HT-29 (cell line): Measurements from ENCODE around the gene SART3. TPM values are rescaled to one million over a fixed set of nuclear protein-coding genes. Genes with fewer than 3 reads are reported as not detected.
A peak's percentile ranks its signal among the peaks of the same experiment; 100 is the strongest.
"Not testable (repeated sequence)": the region's sequence is repeated elsewhere in the genome, so short reads cannot be mapped to it uniquely, and the experiment has no call there.

Source experiments
- DNase-seq: peaks from one replicate; pipeline ENCODE4 v3.0.0-alpha.2; 2015; ENCODE audit warnings: low spot score
- total RNA-seq: library from RNA; depleted of rRNA; stranded (reverse); fragments of >200 nt; shearing (Covaris generic); gene quantifications from 2 replicates; pipeline ENCODE4 v1.2.3, GENCODE V29; 2014

Gene SART3
- total RNA-seq, 1 experiment from 2014 or later: 91.8 TPM

DNA sequence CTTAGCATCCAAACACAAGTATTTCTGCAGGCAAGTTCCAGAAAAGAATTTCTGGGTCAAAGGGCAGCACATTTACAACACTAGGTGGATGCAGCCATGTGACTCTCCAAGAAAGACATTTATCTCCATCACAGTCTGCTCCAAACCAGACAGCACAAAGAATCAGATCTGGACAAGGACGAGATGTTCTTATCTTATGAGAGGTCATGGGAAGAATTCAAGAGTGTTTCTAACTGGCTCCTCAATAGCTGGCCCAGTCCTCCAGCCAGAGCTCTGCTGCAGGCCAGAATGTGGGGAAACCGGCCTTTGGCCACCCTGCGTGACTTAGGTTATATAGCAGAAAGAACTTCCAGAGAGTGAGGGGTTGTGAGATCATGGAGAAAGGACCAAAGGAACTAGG lies 19.6 kb upstream of the SART3 start:
- DNase-seq: no peak

GRCh38 chr12:108578813-108579212 lies 17.8 kb upstream of the SART3 start:
- no peak for DNase-seq

- no peak for DNase-seq
Observed at GRCh38 chr12:108578264-108578663, 17.3 kb upstream of the SART3 start.

DNA sequence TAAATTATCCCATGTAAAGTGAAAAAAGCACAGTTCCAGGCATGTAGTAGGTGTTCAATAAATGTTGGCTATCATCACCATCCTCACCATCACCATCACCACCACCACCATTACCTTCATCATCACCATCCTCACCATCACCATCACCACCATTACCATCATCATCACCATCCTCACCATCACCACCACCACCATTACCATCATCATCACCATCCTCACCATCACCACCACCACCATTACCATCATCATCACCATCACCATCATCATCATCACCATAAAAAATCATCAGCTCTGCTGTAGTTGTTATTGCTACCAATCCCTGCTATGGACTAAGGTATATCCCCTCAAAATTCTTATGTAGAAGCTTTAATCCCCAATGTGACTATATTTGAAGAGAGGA lies 16.5 kb upstream of the SART3 start:
- no peak for DNase-seq

DNA sequence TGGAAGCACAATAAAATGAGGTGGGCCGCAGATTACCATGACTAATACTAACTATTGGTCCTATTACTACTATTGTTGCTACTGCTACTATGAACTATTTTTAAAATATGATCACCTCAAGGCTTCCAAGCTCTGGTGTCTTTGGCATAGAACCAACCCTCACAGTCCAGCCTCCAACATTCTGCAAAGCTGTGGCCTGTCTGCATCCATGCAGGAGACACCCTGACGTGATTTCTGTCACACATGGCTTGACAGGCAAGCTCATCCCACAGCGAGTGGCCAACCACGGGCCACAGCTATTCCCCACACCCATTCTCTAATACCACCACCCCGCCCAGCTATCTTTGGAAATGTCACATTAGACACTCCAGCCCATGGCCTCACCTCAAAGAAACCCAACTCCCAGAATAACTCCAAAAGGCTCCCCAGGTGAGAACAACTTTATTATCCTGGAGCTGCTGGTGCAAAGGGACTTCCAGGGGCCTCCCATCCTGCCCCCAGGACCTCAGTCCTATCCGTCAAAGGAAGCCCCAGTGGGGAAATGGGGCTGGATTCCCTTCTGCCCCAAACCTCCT lies 15.8 kb upstream of the SART3 start:
- no peak for DNase-seq

DNA sequence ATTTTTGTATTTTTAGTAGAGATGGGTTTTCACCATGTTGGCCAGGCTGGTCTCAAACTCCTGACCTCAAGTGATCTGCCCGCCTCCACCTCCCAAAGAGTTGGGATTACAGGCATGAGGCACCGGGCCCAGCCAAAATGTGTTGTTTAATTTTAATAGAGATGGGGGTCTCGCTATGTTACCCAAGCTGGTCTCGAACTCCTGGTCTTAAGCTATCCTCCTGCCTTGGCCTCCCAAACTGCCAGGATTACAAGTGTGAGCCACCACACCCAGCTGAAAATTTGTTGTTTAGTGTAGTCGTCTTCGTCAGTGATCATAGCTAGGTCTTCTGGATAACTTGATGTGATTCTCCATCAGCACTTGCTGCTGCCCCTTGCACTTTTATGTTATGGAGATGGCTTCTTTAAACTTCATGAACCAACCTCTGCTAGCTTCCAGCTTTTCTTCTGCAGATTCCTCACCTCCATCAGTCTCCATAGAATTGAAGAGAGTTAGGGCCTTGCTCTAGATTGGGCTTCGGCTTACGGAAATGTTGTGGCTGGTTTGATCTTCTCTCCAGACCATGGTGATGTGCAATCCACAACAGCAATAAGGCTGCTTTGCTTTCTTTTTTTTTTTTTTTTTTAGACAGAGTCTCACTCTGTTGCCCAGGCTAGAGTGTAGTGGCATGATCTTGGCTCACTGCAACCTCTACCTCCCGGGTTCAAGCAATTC lies 14.4 kb upstream of the SART3 start:
- DNase-seq: no peak

DNA sequence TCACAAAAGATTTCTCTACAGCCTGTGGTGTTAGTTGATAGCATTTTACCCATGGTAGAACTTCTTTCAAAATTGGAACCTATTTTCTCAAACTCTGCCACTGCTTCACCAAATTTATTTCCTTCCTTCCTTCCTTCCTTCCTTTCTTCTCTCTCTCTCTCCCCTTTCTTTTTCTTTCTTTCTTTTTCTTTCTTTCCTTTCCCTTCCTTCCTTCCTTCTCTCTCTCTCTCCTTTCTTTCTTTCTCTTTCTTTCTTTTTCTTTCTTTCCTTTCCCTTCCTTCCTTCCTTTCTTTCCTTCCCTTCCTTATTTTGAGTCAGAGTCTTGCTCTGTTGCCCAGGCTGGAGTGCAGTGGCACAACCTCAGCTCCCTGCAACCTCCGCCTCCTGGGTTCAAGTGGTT lies 13.3 kb upstream of the SART3 start:
- not testable (repeated sequence) for DNase-seq

DNA sequence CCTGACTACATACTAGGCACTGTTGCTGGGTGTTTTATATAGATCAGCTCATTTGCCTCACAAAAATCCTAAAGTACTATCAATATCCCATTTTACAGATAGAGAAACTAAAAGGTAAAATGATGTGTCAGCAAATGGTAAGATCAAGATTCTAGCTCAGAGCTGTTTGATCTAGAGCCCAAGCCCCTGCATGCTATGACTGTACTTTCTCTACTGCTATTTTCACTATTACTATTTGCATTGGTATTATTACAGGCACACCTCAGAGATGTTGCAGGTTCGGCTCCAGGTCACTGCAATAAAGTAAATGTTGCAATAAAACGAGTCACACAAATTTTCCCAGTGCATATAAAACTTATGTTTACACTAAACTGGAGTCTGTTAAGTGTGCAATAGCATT lies 12.3 kb upstream of the SART3 start:
- DNase-seq: no peak

DNA sequence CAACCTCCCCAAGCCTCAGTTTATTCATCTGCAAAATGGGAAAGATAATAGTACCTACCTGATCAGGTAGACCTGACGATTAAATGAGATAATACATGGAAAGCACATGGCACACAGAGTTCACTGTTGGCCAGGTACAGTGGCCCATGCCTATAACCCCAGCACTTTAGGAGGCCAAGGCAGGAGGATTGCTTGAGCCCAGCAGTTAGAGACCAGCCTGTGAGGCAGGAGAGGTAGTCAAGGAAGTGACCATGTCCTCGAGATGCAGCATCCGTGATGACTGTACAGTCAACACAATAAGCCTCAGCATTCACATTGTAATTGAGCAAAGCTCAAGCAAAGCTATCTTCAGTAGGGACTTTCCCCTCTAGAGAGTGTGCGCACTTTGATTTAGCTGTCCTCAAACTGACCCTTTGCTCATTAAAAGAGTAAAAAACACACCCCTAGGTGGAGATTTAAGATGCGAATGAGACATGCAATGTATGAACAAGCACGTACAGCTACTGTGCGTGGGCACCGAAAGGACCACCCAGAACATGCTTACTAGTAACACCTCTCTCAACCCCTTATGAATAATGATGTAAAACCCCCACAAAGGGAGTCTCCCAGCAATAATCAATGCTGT lies 11.3 kb upstream of the SART3 start:
- DNase-seq: no peak

DNA sequence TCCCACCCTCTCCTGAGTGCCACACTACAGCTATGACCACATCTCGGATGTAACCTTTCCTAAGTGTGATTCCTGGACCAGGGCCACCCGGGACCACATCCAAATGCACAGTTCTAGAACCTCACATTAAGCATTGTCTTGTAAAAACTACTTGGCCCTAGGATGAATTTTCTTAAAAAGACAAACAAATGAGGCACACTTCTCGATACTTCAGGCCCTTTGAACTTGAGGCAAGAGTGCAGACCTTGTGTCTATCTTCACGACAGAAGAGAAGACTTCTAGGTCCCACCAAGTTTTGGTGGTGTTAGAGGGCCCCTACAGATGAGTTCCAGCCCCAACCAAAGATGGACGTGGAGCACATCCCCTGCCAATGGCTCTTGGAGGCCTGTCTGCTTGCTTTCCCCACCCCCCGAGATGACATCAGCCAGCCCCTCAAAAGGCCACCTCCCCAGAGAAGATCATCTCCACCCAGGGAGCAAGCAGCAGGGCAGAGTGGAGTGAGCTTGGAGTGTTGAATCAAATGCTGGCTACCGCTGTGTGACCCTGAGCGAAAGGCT lies 10.7 kb upstream of the SART3 start:
- no peak for DNase-seq

DNA sequence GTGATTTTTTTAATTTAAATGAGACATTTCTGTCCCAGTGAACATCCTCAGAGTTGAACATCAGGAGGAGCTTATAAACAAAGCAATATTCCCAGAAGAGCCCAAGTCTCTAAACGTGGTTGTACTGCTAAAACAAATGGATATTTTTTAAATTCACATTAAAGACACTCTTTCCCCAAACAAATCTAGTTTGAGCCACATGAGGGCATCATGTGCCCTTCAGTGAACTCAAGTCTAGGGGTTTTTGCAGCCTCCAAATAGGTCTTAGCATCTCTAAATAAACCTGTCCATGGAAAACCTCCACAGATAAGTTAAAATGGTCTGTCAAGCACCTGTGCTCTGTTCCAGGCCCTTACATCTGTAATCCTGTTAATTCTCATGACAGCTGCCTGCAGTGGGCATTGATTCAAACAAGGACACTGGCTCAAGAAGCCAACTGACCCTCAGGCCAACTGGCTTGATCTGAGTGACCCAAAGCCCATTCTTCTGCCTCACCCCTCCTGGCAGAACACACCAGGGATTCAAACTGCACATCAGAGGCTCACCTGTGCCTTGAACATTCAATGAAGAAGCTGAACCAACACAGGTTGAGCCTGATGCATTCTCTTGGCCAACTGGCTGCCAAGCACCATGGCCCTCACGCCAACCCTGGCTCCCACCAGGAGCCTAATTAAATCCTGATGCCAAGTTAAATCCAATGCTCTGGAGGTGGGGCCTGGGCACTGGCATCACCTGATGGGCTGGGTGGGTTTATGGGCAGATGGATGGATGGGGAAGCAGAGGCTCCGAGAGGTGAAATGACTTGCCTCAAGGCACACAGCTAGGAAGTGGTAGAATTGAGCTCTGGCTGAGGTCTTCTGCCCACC lies 10.0 kb upstream of the SART3 start:
- peak; percentile 11 for DNase-seq

DNA sequence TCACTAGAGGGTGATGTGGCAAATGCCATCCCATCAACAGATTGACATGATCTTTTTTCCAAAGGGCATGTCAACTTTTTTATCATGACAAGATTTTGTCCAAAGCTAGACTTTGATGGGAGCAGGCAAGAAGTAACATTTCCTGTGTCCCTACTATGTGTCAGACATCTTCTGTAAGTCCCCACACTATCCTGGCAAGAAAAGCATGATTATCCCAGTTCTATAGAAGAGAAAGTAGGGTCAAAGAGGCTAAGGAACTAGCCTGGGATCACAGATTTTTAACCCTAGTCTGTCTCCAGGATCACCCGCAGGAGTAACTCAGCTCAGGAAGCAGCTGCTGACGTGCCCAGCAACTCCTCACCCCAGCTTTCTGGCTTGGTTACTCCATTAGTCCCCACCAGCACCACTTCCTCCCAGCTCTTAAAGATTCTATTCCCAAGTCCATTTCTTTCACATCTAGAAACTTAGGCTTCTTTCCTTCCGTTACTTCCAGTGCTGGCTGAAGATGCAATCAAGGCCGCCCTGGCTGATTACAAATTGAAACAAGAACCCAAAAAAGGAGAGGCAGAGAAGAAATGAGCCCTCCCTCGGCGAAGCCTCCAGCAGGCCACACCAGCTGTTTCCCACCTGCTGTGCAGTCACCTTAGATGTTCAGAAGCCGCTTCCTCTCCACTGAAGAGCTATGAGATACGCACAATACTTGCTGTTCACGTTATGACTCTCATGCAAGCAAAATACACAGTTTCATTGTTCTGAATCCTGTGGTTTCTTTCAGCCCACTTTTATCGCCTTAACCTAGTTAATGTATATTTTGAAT lies 7.6 kb upstream of the SART3 start:
- no peak for DNase-seq

DNA sequence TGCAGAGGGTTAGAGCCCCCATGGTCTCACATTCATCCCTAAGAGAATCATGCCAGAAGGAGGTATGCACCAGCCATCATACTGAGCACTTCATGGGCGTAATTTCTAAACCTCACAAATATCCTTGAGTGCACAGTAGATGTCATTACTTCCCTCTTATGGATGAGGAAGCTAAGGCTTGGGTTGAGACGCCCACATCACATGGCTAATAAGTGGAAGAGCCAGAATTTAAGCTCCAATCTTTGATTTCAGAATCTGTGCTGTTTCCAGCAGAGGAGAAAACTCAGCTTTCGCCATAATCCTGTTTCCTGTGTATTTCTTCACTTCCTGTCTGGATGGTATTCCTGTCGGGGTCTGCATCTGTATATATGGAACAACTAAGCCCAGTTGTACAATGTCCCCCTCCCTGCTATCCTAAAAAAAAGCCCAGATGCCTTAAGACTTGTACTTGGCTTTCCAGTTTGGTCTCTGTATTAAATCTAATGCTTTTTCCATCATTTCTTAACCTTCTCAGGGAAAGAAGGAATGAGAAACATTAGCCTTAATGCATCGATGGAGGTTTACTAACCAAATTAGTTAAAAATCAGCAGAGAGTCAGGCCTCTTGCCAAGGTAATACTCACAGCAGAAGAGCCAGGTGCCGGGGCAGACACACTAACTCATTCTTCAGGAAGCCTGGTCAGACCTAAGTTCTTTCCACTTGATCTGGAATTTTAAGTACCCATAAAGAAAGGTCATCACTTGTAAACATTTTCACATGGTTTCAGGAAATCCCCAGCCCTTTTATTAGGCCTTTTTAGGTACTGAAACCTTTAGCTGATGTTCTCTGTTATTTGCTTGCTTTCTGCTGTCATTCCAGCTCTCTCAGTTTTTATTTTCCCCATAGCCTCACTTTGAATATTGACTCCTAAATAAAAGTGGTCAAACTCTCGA lies 6.7 kb upstream of the SART3 start:
- DNase-seq: no peak

DNA sequence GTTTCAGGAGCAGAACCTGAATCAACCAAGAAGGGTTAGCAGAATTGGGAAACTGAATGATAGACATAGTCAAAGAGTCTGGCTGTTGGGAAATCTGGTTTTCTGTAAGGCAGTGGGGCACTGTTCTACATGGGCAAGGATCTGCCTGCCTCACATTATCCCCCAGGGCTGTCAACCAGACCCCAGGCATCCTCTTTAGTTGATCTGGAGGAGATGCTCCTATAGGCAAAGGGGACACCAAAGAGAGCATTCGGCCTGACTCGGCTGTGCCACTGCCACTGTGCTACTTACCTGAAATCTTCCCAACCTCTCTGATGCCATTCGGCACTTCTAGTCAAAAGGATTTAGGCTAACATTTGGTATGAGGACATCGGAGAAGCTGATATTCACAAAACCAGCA lies 5.5 kb upstream of the SART3 start:
- no peak for DNase-seq

- peak; percentile 71 for DNase-seq
Observed at GRCh38 chr12:108565976-108566375, 5.0 kb upstream of the SART3 start.

DNA sequence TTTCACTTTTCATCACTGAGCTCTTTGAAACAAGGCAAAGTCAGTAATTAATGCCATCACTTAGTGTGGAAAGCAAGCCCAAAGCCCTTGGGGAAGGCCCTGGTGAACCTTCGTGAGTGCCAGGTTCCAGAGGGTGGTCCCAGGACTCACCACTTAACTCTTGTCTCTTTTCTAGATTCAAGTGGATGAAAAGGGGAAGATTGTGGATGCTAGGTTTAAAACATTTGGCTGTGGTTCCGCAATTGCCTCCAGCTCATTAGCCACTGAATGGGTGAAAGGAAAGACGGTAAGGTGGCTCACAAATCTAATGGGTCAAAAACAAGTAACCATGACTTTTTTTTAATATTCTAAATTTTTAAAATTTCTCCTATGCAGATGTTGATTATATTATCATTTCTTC lies 4.2 kb upstream of the SART3 start:
- DNase-seq: no peak

DNA sequence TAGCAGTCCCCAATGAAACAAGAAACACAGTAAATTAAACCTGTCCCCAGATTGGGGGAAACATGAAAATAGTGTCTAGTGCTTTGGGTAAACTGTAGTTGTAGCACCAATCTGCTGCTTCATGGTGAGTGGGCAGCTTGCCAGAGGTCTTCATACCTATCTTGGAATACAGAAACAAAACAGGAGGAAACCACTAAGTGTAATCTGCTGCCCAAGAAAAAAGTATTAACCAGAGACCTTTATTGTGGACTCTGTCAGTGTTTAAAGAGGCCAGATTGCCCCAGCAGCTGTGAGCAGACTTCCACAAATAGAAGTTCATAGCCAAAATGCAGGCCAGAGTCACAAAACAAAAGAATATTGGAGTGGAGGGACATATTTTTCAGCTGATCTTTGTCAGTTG lies 3.8 kb upstream of the SART3 start:
- DNase-seq: no peak

DNA sequence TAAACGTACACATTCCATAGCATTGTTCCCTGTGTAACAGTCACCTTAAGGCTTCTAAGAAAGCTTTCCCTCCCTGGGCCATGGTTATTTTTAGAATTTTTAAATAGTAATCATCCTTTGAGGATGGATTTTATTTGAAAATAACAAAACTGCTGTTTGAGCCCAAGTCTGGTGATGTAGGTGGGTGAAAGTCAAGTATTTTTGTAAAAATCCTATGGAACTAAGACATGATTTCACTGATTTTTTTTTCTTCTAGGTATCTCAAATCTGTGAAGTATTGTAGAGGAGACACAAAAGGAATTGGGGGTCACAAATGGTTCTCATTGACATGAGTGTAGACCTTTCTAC lies 2.8 kb upstream of the SART3 start:
- DNase-seq: no peak

GRCh38 chr12:108563136-108563803 lies 2.3 kb upstream of the SART3 start:
- peak; percentile 90 for DNase-seq
